ENCODE measurements around the gene COG2. TPM values are rescaled to one million over a fixed set of nuclear protein-coding genes. Genes with fewer than 3 reads are reported as not detected.

Gene COG2
- total RNA-seq, 1 experiment from 2014 or later: 51.0 TPM

DNA sequence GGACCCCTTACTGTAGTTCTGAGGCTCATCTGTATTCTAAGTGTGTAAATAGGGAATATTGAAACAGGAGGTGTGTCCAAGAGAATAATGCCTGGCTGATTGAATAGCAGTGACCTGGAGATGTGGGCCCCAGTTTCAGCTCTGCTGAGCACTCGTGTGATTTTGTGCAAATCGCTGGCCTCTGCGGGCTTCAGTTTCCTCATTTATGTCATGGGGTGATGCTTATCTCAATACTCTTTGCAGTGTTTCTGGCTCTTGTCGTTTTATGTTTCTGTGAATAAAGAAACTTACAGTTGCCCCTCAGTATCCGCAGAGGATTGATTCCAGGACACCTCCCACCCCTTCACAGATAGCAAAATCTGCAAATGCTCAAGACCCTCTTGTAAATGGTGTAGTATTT, 5.0 kb downstream of the COG2 start:
- peaks cover 25% of the 10 kb centered on the region for H3K4me1 ChIP-seq (ENCODE audit: insufficient read depth, low read length)
- H3F3A ChIP-seq (ENCODE audit: low read length, unreplicated experiment): no peaks in the 10 kb centered on the region
- H2AFZ ChIP-seq (ENCODE audit: low read length): no peak overlapping the region
- H3K9me2 ChIP-seq (replicated peaks; ENCODE audit: low read length): no peaks in the 10 kb centered on the region
- no peak for DNase-seq
- TF ChIP-seq EZH2 (IDR thresholded peaks at IDR 0.05; ENCODE audit: low read length, unreplicated experiment): no peak
- TF ChIP-seq EZH2phosphoT487 (IDR thresholded peaks at IDR 0.05; ENCODE audit: borderline replicate concordance, low read length): no peak
- TF ChIP-seq, protein P1, sequence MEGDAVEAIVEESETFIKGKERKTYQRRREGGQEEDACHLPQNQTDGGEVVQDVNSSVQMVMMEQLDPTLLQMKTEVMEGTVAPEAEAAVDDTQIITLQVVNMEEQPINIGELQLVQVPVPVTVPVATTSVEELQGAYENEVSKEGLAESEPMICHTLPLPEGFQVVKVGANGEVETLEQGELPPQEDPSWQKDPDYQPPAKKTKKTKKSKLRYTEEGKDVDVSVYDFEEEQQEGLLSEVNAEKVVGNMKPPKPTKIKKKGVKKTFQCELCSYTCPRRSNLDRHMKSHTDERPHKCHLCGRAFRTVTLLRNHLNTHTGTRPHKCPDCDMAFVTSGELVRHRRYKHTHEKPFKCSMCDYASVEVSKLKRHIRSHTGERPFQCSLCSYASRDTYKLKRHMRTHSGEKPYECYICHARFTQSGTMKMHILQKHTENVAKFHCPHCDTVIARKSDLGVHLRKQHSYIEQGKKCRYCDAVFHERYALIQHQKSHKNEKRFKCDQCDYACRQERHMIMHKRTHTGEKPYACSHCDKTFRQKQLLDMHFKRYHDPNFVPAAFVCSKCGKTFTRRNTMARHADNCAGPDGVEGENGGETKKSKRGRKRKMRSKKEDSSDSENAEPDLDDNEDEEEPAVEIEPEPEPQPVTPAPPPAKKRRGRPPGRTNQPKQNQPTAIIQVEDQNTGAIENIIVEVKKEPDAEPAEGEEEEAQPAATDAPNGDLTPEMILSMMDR (conservative IDR thresholded peaks at IDR 0.05; ENCODE audit: low read depth, low read length): no peak
- H3K4me2 ChIP-seq (ENCODE audit: low read length): no peak overlapping the region
- BruUV-seq (replicated peaks): no TSS peak
- H3K36me3 ChIP-seq (ENCODE audit: low read depth, low read length): peaks cover 7% of the 10 kb centered on the region; the same call in 1 of the 2 replicates
- no peak for ATAC-seq
- no peak overlapping the region for H3K4me3 ChIP-seq (ENCODE audit: low read length)
- no peak overlapping the region for H3K9ac ChIP-seq (ENCODE audit: low read length)
- ChIA-PET POLR2A (ENCODE audit: unreplicated experiment) (no interaction called here), CTCF (no interaction called here)
- intact Hi-C loops (cut with micrococcal nuclease): no loop called here
- H4K20me1 ChIP-seq (ENCODE audit: low read length): peaks cover 50% of the 10 kb centered on the region
- no peaks in the 10 kb centered on the region for H3K27me3 ChIP-seq (ENCODE audit: low read length)
- peaks cover 97% of the 10 kb centered on the region for H3K79me2 ChIP-seq (ENCODE audit: low read length)
- H3K9me3 ChIP-seq (ENCODE audit: low read length): no peaks in the 10 kb centered on the region
- no peak overlapping the region for H3K27ac ChIP-seq (ENCODE audit: low read length)

DNA sequence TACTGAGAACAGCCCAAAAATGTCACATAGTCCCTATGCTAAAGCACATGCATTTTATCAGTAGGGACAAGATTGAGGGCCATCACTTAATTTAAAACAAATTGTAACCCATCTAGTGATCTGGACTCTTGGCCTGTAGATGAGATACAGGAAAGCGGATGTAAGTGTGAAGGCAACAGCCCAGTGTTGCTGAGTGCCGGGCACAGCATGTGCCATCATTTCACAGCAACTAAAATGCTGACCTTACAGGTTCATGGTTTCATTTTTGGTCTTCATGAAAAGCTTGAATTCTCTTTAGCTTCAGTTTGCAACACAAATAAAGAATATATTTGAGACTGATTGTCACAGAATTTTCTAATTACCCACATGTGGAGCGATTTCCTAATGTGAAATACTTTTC, 5.8 kb downstream of the COG2 start:
- Histone ChIP-seq H3K4me1 (ENCODE audit: insufficient read depth, low read length) (peaks cover 25% of the 10 kb centered on the region), H3K9ac (ENCODE audit: low read length) (no peak overlapping the region), H4K20me1 (ENCODE audit: low read length) (peaks cover 51% of the 10 kb centered on the region), H3K9me2 (replicated peaks; ENCODE audit: low read length) (no peaks in the 10 kb centered on the region), H3K4me3 (ENCODE audit: low read length) (no peak overlapping the region), H3F3A (ENCODE audit: low read length, unreplicated experiment) (no peaks in the 10 kb centered on the region), H3K4me2 (ENCODE audit: low read length) (no peak overlapping the region), H2AFZ (ENCODE audit: low read length) (no peak overlapping the region), H3K36me3 (ENCODE audit: low read depth, low read length) (peaks cover 12% of the 10 kb centered on the region), H3K9me3 (ENCODE audit: low read length) (no peaks in the 10 kb centered on the region), H3K27me3 (ENCODE audit: low read length) (no peaks in the 10 kb centered on the region), H3K79me2 (ENCODE audit: low read length) (peaks cover 99% of the 10 kb centered on the region), H3K27ac (ENCODE audit: low read length) (no peak overlapping the region)
- intact Hi-C loops (cut with micrococcal nuclease): no loop called here
- ChIA-PET POLR2A (ENCODE audit: unreplicated experiment) (no interaction called here), CTCF (no interaction called here)
- no peak for DNase-seq
- TF ChIP-seq EZH2 (IDR thresholded peaks at IDR 0.05; ENCODE audit: low read length, unreplicated experiment): no peak
- ATAC-seq: no peak
- no TSS peak for BruUV-seq (replicated peaks)

DNA sequence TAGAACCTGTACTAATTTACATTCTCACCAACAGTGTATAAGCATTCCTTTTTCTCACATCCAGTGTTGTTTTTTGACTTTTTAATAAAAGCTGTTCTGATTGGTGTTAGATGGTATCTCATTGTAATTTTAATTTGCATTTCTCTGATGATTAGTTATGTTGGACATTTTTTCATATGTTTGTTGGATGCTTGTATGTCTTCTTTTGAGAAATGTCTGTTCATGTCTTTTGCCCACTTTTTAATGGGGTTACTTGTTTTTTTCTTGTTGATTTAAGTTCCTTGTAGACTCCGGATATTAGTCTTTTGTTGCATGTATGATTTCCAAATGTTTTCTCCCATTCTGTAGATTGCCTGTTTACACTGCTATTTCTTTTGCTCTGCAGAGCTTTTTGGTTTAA, 8.0 kb downstream of the COG2 start:
- Histone ChIP-seq H3K4me2 (ENCODE audit: low read length) (no peak overlapping the region), H3K4me1 (ENCODE audit: insufficient read depth, low read length) (peaks cover 10% of the 10 kb centered on the region), H3K27ac (ENCODE audit: low read length) (no peak overlapping the region), H4K20me1 (ENCODE audit: low read length) (peaks cover 35% of the 10 kb centered on the region), H3K79me2 (ENCODE audit: low read length) (peaks cover 96% of the 10 kb centered on the region), H3K9ac (ENCODE audit: low read length) (no peak overlapping the region), H3K9me3 (ENCODE audit: low read length) (no peaks in the 10 kb centered on the region), H3K36me3 (ENCODE audit: low read depth, low read length) (peaks cover 15% of the 10 kb centered on the region), H3F3A (ENCODE audit: low read length, unreplicated experiment) (no peaks in the 10 kb centered on the region), H3K9me2 (replicated peaks; ENCODE audit: low read length) (no peaks in the 10 kb centered on the region), H2AFZ (ENCODE audit: low read length) (no peak overlapping the region), H3K4me3 (ENCODE audit: low read length) (no peak overlapping the region), H3K27me3 (ENCODE audit: low read length) (no peaks in the 10 kb centered on the region)
- ChIA-PET CTCF (no interaction called here), POLR2A (ENCODE audit: unreplicated experiment) (interaction anchor here (0.8 kb wide), 1 partner anchor 9 kb away, joined by 5 read pairs; no protein-coding TSS in a partner anchor)
- BruUV-seq (replicated peaks): no TSS peak
- TF ChIP-seq EZH2phosphoT487 (IDR thresholded peaks at IDR 0.05; ENCODE audit: borderline replicate concordance, low read length): no peak
- TF ChIP-seq EZH2 (IDR thresholded peaks at IDR 0.05; ENCODE audit: low read length, unreplicated experiment): no peak
- TF ChIP-seq, protein P1 (conservative IDR thresholded peaks at IDR 0.05; ENCODE audit: low read depth, low read length): no peak
- intact Hi-C loops (cut with micrococcal nuclease): loop anchor here (2.0 kb wide), 1 partner anchor 31 kb away; no protein-coding TSS in a partner anchor
- ATAC-seq (no peak), DNase-seq (no peak)
